GM12878 (cell line): ENCODE results near the gene RNFT2. TPM values are rescaled to one million over a fixed set of nuclear protein-coding genes. Genes with fewer than 3 reads are reported as not detected.

ENCODE experiments used
- ATAC-seq: fragments of 200-7000 bp; cut with Tn5 transposase; 3 replicates; pipeline ENCODE4 v1.9.1; 2020; ENCODE audit warnings: mild to moderate bottlenecking, moderate library complexity
- BruUV-seq: library from RNA; stranded (reverse); fragments of 400-500 nt; replicated peaks from 2 replicates; lab custom pipeline; 2021; lab: Mats Ljungman, UMichigan
- CTCF ChIA-PET: fragments of 300-600 bp; sonication (Branson Sonifier 250); formaldehyde crosslinking; extraction: SDS; loops from one replicate; lab custom pipeline; 2021; ENCODE audit warnings: inconsistent platforms; lab: Yijun Ruan, JAX
- POLR2A ChIA-PET: fragments of 350-600 bp; formaldehyde crosslinking; extraction: SDS; loops from one replicate; lab custom pipeline; 2021; ENCODE audit warnings: inconsistent platforms; lab: Charles Lee
- RAD21 ChIA-PET: fragments of 300-600 bp; sonication (Branson Sonifier 250); formaldehyde crosslinking; loops from one replicate; lab custom pipeline; 2023; ENCODE audit warnings: antibody characterized with exemption; ENCODE audit not compliant: unreplicated experiment; lab: Charles Lee
- SMC1A ChIA-PET: fragments of 300-600 bp; sonication (Branson Sonifier 250); formaldehyde crosslinking; loops from one replicate; lab custom pipeline; 2023; ENCODE audit not compliant: unreplicated experiment, uncharacterized antibody; lab: Charles Lee
- DNase-seq: peaks from one replicate; pipeline ENCODE4 v3.0.0-alpha.2; 2011; ENCODE audit warnings: low read depth, low spot score
- FAIRE-seq: peaks from 3 replicates; lab custom pipeline; 2011; peaks lifted over from hg19 to GRCh38; lab: Jason Lieb, UNC
- H2AFZ ChIP-seq: 2 replicates; pipeline ENCODE4 v1.6.0; 2011; ENCODE audit warnings: low read depth, low read length, control low read depth; ENCODE audit not compliant: control insufficient read depth
- H3K27ac ChIP-seq: 2 replicates; pipeline ENCODE4 v1.5.1; 2011; ENCODE audit warnings: control low read depth; ENCODE audit not compliant: control insufficient read depth, insufficient read depth
- H3K27me3 ChIP-seq, 2 experiments: replicated peaks in 1 of 2; 2 replicates each; pipeline versions ENCODE4 v1.6.0 to v1.6.1; 2011; ENCODE audit warnings: low read length in 1 of 2; ENCODE audit not compliant: control insufficient read depth in 2 of 2, insufficient read depth in 2 of 2
- H3K36me3 ChIP-seq, 2 experiments: 2 replicates each; pipeline ENCODE4 v1.5.1; 2011; ENCODE audit warnings: low read length in 1 of 2; ENCODE audit not compliant: control insufficient read depth in 2 of 2, insufficient read depth in 2 of 2
- H3K4me1 ChIP-seq: 2 replicates; pipeline ENCODE4 v1.6.1; 2011; ENCODE audit warnings: mild to moderate bottlenecking, low read length, moderate library complexity, mixed read lengths; ENCODE audit not compliant: control insufficient read depth, insufficient read depth
- H3K4me2 ChIP-seq: 2 replicates; pipeline ENCODE4 v1.6.0; 2011; ENCODE audit warnings: control low read depth; ENCODE audit not compliant: control insufficient read depth, insufficient read depth
- H3K4me3 ChIP-seq: fragments of 200-600 bp; sonication (generic); 2 replicates; pipeline ENCODE4 v1.5.1; 2016
- H3K79me2 ChIP-seq: 2 replicates; pipeline ENCODE4 v1.6.0; 2011; ENCODE audit warnings: low read length; ENCODE audit not compliant: control insufficient read depth, insufficient read depth
- H3K9ac ChIP-seq: 2 replicates; pipeline ENCODE4 v1.8.0; 2011; ENCODE audit warnings: low read length, control low read depth, mixed read lengths; ENCODE audit not compliant: control insufficient read depth, insufficient read depth
- H3K9me3 ChIP-seq: replicated peaks from 3 replicates; pipeline ENCODE4 v1.5.1; 2011; ENCODE audit warnings: mild to moderate bottlenecking, low read length; ENCODE audit not compliant: control insufficient read depth, insufficient read depth
- H4K20me1 ChIP-seq: 2 replicates; pipeline ENCODE4 v1.6.0; 2011; ENCODE audit not compliant: control insufficient read depth, insufficient read depth
- CBFB ChIP-seq: IDR thresholded peaks from 2 replicates; pipeline ENCODE4 v1.6.1; 2016; ENCODE audit warnings: antibody characterized with exemption, low read depth
- EGR1 ChIP-seq, 2 experiments: IDR thresholded peaks; 1 replicate in 1 of 2; 2 replicates in 1 of 2; pipeline ENCODE4 v1.6.1; 2011 to 2012; ENCODE audit warnings: low read depth in 2 of 2, low read length in 2 of 2, borderline replicate concordance in 1 of 2, mild to moderate bottlenecking in 1 of 2, moderate library complexity in 1 of 2
- IKZF2 ChIP-seq, 2 experiments: fragments of 450-650 bp; IDR thresholded peaks; 2 replicates each; pipeline ENCODE4 v1.6.1; 2017; ENCODE audit warnings: mild to moderate bottlenecking in 2 of 2, moderate library complexity in 2 of 2
- LARP7 ChIP-seq: fragments of 450-650 bp; IDR thresholded peaks from 2 replicates; pipeline ENCODE4 v1.6.1; 2017; ENCODE audit warnings: mild to moderate bottlenecking
- NBN ChIP-seq: fragments of 450-650 bp; IDR thresholded peaks from 2 replicates; pipeline ENCODE4 v1.6.1; 2016
- NFYB ChIP-seq: IDR thresholded peaks from 2 replicates; pipeline ENCODE4 v1.6.1; 2011; ENCODE audit warnings: low read depth, mild to moderate bottlenecking, low read length, improper control_type of control experiment, moderate library complexity; ENCODE audit not compliant: insufficient read depth
- NR2C2 ChIP-seq: IDR thresholded peaks from 2 replicates; pipeline ENCODE4 v1.6.1; 2011; ENCODE audit warnings: borderline replicate concordance, low read depth; ENCODE audit not compliant: control insufficient read depth, insufficient read length
- SMC3 ChIP-seq: IDR thresholded peaks from 2 replicates; pipeline ENCODE4 v1.6.1; 2011; ENCODE audit warnings: low read length, improper control_type of control experiment, borderline replicate concordance
- SP1 ChIP-seq: IDR thresholded peaks from one replicate; pipeline ENCODE4 v1.6.1; 2011; ENCODE audit warnings: low read depth, low read length
- SUPT20H ChIP-seq: IDR thresholded peaks from 2 replicates; pipeline ENCODE4 v1.6.1; 2011; ENCODE audit warnings: low read depth, mild to moderate bottlenecking, low read length, moderate library complexity, borderline replicate concordance; ENCODE audit not compliant: control insufficient read depth
- ZNF24 ChIP-seq: fragments of 450-650 bp; IDR thresholded peaks from 2 replicates; pipeline ENCODE4 v1.6.1; 2017; ENCODE audit warnings: antibody characterized with exemption, mild to moderate bottlenecking
- WGBS: methylation state at CpG from one replicate; pipeline ENCODE4 v1.1.6; 2016; ENCODE audit warnings: low lambda C conversion rate; ENCODE audit not compliant: insufficient replicate concordance, insufficient coverage; ENCODE audit errors: missing lambda C conversion rate; 5-methylcytosine and 5-hydroxymethylcytosine counted together
- in situ Hi-C: fragments of 300-500 bp; cut with MboI; formaldehyde crosslinking; loops from 9 replicates; pipeline ENCODE4 v1.14.3; 2018; ENCODE audit warnings: mixed read lengths
- intact Hi-C: fragments of 100-400 bp; cut with micrococcal nuclease; formaldehyde crosslinking; loops from one replicate; pipeline ENCODE4 v1.14.2; 2022; ENCODE audit not compliant: unreplicated experiment
- polyA plus RNA-seq, 11 experiments: library from polyadenylated mRNA; depleted of rRNA in 4 of 11; unstranded in 6 of 11; stranded (reverse) in 5 of 11; fragments of >200 nt; fragmentation: Nextera tagmentation in 4 of 11; fragmentation: Illumina TruSeq in 1 of 11; extraction: Ambion mirVana in 4 of 11; extraction: Trizol in 1 of 11; gene quantifications; 1 replicate in 1 of 11; 2 replicates in 10 of 11; pipeline versions ENCODE4 v1.2.1 to v1.2.3, GENCODE V29; 2011 to 2016; ENCODE audit warnings: inconsistent platforms in 2 of 11, missing spikeins in 2 of 11, low read depth in 1 of 11
- total RNA-seq, 4 experiments: library from RNA; depleted of rRNA in 3 of 4; stranded (reverse); fragments of >200 nt in 3 of 4; fragmentation: Illumina TruSeq in 1 of 4; extraction: Trizol in 1 of 4; gene quantifications; 2 replicates each; pipeline versions ENCODE4 v1.2.1 to v1.2.3, GENCODE V29; 2013 to 2021
- TF ChIP-seq, protein P1 (sequence below): IDR thresholded peaks from 2 replicates; pipeline ENCODE4 v1.6.1; 2011; ENCODE audit warnings: borderline replicate concordance, low read depth, mild to moderate bottlenecking, moderate library complexity, mixed read lengths, low read length; ENCODE audit not compliant: insufficient read depth; ENCODE audit errors: extremely low read length
- TF ChIP-seq, protein P2 (sequence below): fragments of 450-650 bp; formaldehyde crosslinking; IDR thresholded peaks from 2 replicates; pipeline ENCODE4 v1.4.0; 2020; ENCODE audit warnings: mild to moderate bottlenecking, moderate library complexity

The RNFT2 gene
- total and polyA plus RNA-seq, 10 of the 15 experiments (the other 5 are each of a cell fraction or from before 2014, with no cell fraction given): 2.5 to 17.3 (median 9.7) TPM

DNA sequence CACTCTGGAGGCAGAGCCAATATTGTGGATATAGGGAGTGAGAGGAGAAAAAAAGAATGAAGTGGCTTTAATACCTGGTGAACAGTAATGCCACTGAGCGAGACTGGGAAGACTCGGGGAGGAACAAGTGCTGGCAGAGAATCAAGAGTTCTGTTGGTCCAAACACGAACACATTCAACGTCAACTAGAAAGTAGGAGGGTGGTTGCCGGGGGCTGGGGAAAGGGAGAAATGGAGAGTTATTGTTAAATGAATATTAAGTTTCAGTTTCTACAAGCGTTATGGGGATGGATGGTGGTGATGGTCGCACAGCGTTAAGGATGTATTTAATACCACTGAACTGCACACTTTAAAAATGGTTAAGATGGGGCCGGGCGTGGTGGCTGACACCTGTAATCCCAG, 3.0 kb upstream of the RNFT2 start:
- ATAC-seq: no peak
- in situ Hi-C loops: no loop called here
- Histone ChIP-seq H3K4me1 (peaks cover 4% of the 10 kb centered on the region; the same call in 1 of the 2 replicates), H3K9ac (no peak overlapping the region), H3K4me3 (no peak overlapping the region), H3K79me2 (peaks cover 21% of the 10 kb centered on the region), H2AFZ (no peak overlapping the region), H3K36me3 (no peaks in the 10 kb centered on the region; a peak in 2 of 4 replicates), H3K27me3 (no peaks in the 10 kb centered on the region), H4K20me1 (no peaks in the 10 kb centered on the region), H3K4me2 (peak overlapping the region; percentile 13; the same call in 1 of the 2 replicates), H3K9me3 (no peaks in the 10 kb centered on the region), H3K27ac (no peak overlapping the region)
- ChIA-PET RAD21 (no interaction called here), CTCF (no interaction called here), SMC1A (no interaction called here), POLR2A (no interaction called here)
- BruUV-seq: no TSS peak
- DNase-seq: no peak
- intact Hi-C loops: loop anchor here (10.0 kb wide), 1 partner anchor 150 kb away; the partner anchor contains the start of gene HRK
- no peak for FAIRE-seq
- 68% methylated on average over 10 of the region's 10 CpGs for WGBS
- TF ChIP-seq LARP7 (no peak), SUPT20H (no peak), CBFB (no peak), EGR1 (IDR thresholded peaks at IDR 0.05; ENCODE audit: borderline replicate concordance in 1 of 2, low read depth in 2 of 2, low read length in 2 of 2) (no peak), SP1 (no peak), SMC3 (no peak), NBN (no peak), NFYB (no peak), IKZF2 (IDR thresholded peaks at IDR 0.05) (no peak), ZNF24 (no peak), NR2C2 (no peak)
- TF ChIP-seq, protein P1, sequence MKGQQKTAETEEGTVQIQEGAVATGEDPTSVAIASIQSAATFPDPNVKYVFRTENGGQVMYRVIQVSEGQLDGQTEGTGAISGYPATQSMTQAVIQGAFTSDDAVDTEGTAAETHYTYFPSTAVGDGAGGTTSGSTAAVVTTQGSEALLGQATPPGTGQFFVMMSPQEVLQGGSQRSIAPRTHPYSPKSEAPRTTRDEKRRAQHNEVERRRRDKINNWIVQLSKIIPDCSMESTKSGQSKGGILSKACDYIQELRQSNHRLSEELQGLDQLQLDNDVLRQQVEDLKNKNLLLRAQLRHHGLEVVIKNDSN: no peak
- TF ChIP-seq, protein P2, sequence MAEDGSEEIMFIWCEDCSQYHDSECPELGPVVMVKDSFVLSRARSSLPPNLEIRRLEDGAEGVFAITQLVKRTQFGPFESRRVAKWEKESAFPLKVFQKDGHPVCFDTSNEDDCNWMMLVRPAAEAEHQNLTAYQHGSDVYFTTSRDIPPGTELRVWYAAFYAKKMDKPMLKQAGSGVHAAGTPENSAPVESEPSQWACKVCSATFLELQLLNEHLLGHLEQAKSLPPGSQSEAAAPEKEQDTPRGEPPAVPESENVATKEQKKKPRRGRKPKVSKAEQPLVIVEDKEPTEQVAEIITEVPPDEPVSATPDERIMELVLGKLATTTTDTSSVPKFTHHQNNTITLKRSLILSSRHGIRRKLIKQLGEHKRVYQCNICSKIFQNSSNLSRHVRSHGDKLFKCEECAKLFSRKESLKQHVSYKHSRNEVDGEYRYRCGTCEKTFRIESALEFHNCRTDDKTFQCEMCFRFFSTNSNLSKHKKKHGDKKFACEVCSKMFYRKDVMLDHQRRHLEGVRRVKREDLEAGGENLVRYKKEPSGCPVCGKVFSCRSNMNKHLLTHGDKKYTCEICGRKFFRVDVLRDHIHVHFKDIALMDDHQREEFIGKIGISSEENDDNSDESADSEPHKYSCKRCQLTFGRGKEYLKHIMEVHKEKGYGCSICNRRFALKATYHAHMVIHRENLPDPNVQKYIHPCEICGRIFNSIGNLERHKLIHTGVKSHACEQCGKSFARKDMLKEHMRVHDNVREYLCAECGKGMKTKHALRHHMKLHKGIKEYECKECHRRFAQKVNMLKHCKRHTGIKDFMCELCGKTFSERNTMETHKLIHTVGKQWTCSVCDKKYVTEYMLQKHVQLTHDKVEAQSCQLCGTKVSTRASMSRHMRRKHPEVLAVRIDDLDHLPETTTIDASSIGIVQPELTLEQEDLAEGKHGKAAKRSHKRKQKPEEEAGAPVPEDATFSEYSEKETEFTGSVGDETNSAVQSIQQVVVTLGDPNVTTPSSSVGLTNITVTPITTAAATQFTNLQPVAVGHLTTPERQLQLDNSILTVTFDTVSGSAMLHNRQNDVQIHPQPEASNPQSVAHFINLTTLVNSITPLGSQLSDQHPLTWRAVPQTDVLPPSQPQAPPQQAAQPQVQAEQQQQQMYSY: no peak
